Skeletal muscle tissue (tissue), 4 donors: Measurements from ENCODE around the gene KYNU. TPM values are rescaled to one million over a fixed set of nuclear protein-coding genes. Genes with fewer than 3 reads are reported as not detected.
"Not testable (repeated sequence)": the region's sequence is repeated elsewhere in the genome, so short reads cannot be mapped to it uniquely, and the experiment has no call there.

ENCODE experiments used
- H3K27ac ChIP-seq: one replicate; pipeline ENCODE4 v1.7.0; 2013; ENCODE audit warnings: mild to moderate bottlenecking, low read depth, low read length, inconsistent platforms
- H3K27me3 ChIP-seq, 3 donors: one replicate each; pipeline ENCODE4 v1.7.0; 2013; ENCODE audit warnings: low read length in 3 of 3; ENCODE audit not compliant: control insufficient read depth in 3 of 3, insufficient read depth in 3 of 3
- H3K36me3 ChIP-seq, 3 donors: one replicate each; pipeline ENCODE4 v1.7.0; 2013; ENCODE audit warnings: low read length in 3 of 3; ENCODE audit not compliant: control insufficient read depth in 3 of 3, insufficient read depth in 3 of 3
- H3K4me1 ChIP-seq, 3 donors: one replicate each; pipeline ENCODE4 v1.7.0; 2013; ENCODE audit warnings: low read length in 3 of 3, mild to moderate bottlenecking in 3 of 3; ENCODE audit not compliant: control insufficient read depth in 3 of 3, insufficient read depth in 3 of 3
- H3K4me3 ChIP-seq, 3 donors: one replicate each; pipeline ENCODE4 v1.7.0; 2013; ENCODE audit warnings: low read length in 3 of 3
- H3K9ac ChIP-seq, 3 donors: one replicate each; pipeline ENCODE4 v1.7.0; 2013; ENCODE audit warnings: low read length in 3 of 3, mild to moderate bottlenecking in 3 of 3, moderate library complexity in 2 of 3, low read depth in 1 of 3
- H3K9me3 ChIP-seq, 3 donors: one replicate each; pipeline ENCODE4 v1.7.0; 2013; ENCODE audit warnings: low read length in 3 of 3; ENCODE audit not compliant: control insufficient read depth in 3 of 3
- total RNA-seq: library from RNA; depleted of rRNA; stranded (reverse); fragments of >200 nt; gene quantifications from one replicate; pipeline ENCODE4 v1.2.3, GENCODE V29; 2014
- donor health status: Osteomylitis.

The KYNU gene
- total RNA-seq, 1 donor from 2014 or later = 1.0 TPM

DNA sequence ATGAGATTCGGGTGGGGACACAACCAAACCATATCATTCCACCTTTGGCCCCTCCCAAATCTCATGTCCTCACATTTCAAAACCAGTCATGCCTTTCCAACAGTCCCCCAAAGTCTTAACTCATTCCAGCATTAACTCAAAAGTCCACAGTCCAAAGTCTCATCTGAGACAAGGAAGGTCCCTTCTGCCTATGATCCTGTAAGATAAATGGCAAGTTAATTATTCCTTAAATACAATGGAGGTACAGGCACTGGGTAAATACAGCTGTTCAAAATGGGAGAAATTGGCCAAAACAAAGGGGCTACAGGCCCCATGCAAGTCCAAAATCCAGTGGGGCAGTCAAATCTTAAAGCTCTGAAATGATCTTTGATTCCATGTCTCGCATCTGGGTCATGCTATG is 71.3 kb downstream of the KYNU start:
- H3K36me3 ChIP-seq, H3K9ac ChIP-seq, H3K4me1 ChIP-seq, H3K27ac ChIP-seq, H3K9me3 ChIP-seq, H3K27me3 ChIP-seq, H3K4me3 ChIP-seq: not testable (repeated sequence)

DNA sequence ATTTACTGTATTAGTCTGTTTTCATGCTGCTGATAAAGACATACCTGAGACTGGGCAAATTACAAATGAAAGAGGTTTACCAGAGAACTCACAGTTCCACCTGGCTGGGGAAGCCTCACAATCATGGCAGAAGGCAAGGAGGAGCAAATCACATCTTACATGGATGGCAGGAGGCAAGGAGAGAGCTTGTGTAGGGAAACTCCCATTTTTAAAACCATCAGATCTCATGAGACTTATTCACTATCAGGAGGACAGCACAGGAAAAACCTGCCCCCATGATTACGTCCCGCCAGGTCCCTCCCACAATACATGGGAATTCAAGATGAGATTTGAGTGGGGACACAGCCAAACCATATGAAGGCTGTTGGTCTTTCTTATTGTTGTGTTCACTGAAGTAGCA is 72.9 kb downstream of the KYNU start:
- not testable (repeated sequence) for H3K36me3 ChIP-seq, H3K27me3 ChIP-seq, H3K4me1 ChIP-seq, H3K27ac ChIP-seq, H3K9me3 ChIP-seq, H3K4me3 ChIP-seq, H3K9ac ChIP-seq

DNA sequence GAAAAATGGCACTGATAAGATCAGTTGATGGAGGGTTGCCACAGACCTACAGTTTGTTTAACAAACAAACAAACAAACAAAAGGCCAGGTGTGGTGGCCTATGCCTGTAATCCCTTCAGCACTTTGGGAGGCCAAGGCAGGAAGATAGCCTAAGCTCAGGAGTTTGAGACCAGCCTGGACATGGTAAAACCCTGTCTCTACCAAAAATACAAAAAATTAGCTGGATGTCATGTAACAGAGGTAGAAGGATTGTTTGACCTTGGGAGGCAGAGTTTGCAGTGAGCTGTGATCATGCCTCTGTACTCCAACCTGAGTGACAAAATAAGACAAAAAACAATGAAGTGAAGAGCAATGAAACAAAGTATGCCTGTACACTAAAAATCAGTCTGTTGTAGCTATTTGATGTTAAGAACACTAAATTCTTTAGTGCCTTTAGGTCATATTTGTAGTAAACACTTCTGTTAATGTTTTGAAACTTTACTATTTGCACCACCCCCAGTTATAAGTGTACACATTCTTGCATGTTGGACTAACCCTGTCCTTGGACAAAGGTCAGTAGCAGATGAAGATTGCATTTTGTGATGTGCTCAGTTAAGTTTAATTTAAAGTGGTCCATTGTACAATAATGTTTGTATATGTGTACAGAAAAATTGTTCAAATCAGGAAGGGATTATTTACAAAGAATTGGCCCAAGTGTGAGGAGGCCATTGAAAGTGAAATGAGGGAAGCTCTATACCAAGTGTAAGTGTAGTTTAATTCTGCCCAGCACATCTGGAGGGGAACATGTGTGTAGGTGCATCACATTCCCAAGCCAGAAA is 73.9 kb downstream of the KYNU start:
- no peak overlapping the region for H3K4me3 ChIP-seq
- H3K4me1 ChIP-seq = no peaks in the 10 kb centered on the region
- no peaks in the 10 kb centered on the region for H3K27me3 ChIP-seq
- no peaks in the 10 kb centered on the region for H3K9me3 ChIP-seq
- H3K36me3 ChIP-seq = no peaks in the 10 kb centered on the region
- no peak overlapping the region for H3K9ac ChIP-seq
- no peak overlapping the region for H3K27ac ChIP-seq

DNA sequence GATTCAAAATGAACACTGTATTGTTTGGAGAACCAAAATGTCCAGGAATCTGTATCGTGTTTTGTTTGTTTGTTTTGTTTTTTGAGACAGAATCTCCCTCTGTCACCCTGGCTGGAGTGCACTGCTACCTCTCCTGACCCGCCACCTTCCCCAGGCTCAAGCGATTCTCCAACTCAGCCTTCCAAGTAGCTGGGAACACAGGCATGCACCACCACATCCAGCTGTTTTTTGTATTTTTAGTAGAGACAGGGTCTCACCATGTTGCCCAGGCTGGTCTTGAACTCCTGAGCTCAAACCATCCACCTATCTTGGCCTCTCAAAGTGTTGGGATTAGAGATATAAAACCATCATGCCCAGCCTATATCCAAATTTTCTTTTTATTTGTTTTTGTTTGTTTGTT is 74.6 kb downstream of the KYNU start:
- Histone ChIP-seq H3K4me3 (no peak overlapping the region), H3K9ac (no peak overlapping the region), H3K27ac (no peak overlapping the region), H3K4me1 (no peaks in the 10 kb centered on the region), H3K36me3 (no peaks in the 10 kb centered on the region), H3K9me3 (no peaks in the 10 kb centered on the region), H3K27me3 (no peaks in the 10 kb centered on the region)

DNA sequence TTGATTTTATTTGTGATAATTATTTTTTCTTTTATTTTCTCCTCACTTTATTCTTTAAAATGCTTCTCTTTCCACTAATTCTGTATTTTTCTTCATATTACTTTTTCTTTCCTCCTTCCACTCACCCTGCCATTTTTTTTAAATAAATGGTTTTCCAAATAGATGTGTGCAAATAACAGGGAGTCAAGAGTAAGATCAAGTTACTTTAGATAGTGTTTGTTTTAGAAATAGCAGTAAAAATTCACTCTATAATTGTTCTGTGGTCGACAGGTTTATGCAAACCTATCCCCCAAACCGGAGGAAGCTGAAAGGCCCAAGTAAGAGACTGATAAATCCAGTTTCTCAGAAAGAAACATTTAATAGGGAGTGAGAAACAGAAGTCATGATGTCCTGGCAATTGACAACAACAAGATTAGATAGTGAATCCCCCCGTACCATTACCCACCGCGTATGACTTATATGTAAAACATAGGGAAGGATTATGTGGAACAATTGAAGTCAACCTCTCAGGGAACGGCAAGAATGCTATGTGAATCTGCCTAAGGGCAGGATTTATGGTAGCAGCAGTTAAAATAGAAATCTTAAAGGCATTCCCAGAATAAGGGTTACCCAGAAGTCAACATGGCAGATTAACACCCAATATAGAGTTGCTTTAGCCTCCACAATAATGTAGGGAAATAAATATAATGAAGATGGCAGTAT is 75.5 kb downstream of the KYNU start:
- Histone ChIP-seq H3K9ac (no peak overlapping the region), H3K27me3 (no peaks in the 10 kb centered on the region), H3K9me3 (no peaks in the 10 kb centered on the region), H3K4me3 (no peak overlapping the region), H3K27ac (no peak overlapping the region), H3K36me3 (no peaks in the 10 kb centered on the region), H3K4me1 (no peaks in the 10 kb centered on the region)

DNA sequence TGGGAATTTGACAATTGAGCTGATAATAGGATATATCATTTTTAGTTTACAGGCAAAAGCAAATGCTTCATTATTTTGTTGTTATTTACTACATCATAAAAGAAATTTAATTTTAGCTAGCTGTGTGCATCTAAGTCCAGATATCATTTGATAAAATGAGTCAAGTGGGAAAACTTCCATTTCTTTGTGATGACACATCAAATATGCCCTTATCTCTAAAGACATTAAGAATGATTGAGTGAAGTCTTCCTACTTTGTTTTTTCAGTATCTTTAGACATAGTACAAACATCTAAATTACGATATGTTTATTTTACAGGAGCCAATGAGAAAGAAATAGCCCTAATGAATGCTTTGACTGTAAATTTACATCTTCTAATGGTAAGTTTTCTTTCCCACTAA is 77.0 kb downstream of the KYNU start:
- no peaks in the 10 kb centered on the region for H3K9me3 ChIP-seq
- H3K4me1 ChIP-seq = no peaks in the 10 kb centered on the region
- no peak overlapping the region for H3K9ac ChIP-seq
- no peaks in the 10 kb centered on the region for H3K36me3 ChIP-seq
- no peaks in the 10 kb centered on the region for H3K27me3 ChIP-seq
- no peak overlapping the region for H3K4me3 ChIP-seq
- H3K27ac ChIP-seq = no peak overlapping the region

DNA sequence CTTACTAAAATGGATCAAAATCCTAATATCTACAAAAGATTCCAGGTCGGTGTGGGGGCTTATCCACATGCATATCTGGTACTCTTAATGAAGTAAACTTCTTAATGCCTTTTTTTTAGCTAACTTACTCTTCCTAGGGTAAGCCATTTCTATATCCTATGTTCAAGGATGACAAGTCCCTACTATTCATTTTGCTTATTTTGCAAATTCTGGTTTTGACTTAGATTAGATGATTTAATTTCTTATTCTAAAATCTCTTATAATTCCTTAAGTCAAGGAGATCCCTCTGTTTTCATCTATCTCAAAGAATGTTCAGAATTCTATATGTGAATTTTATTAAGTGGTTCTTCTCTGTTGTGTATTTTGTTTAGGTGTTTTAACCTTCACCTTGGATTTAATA is 79.7 kb downstream of the KYNU start:
- Histone ChIP-seq H3K36me3 (no peaks in the 10 kb centered on the region), H3K4me3 (no peak overlapping the region), H3K4me1 (no peaks in the 10 kb centered on the region), H3K27me3 (no peaks in the 10 kb centered on the region), H3K27ac (no peak overlapping the region), H3K9me3 (no peaks in the 10 kb centered on the region), H3K9ac (no peak overlapping the region)

DNA sequence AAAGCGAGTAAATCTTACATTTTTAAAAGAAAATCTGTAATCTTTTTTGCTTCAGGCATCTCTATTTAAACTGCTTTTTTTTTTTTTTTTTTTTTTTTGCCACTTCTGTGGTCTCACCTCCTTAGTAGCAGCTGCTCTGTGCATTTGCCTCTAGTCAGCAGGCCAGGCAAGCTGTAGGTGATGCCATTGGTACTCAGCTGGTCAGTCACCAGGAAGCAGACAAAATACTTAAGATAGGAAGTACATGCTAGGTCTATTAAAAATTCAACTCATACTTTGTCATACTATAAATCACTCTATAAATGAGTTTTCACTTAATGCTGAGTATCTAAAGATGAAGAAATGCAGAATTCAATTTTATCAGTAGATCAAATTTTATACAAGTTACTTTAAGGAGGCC is 83.7 kb downstream of the KYNU start:
- H3K36me3 ChIP-seq = no peaks in the 10 kb centered on the region

DNA sequence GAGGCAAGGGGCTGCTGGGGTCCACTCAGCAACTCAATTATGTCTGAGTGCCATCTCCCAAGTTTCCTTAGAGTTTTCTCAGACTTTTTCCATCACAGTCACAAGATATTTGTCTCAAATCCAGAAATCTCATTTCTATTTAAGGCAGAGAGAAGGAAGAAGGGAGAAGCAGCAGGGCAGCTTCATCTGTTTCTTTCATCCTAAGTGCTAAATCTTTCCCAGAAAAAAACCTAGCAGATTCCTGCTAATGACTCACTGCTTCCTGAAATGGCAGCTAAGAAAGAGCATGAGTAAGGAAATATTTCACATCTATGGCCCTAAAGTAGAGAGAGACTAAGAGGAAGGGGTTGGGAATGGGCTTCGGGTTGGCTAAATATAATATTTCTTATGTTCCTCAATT is 88.0 kb downstream of the KYNU start:
- H3K36me3 ChIP-seq = no peaks in the 10 kb centered on the region
- H3K27me3 ChIP-seq = no peaks in the 10 kb centered on the region
- H3K27ac ChIP-seq = no peak overlapping the region

More for the DNA sequence above, 83.7 kb downstream of the KYNU start:
- H3K4me1 ChIP-seq = no peaks in the 10 kb centered on the region
- no peak overlapping the region for H3K4me3 ChIP-seq
- H3K9ac ChIP-seq = no peak overlapping the region
- H3K27ac ChIP-seq = no peak overlapping the region
- H3K27me3 ChIP-seq = no peaks in the 10 kb centered on the region
- H3K9me3 ChIP-seq = no peaks in the 10 kb centered on the region

DNA sequence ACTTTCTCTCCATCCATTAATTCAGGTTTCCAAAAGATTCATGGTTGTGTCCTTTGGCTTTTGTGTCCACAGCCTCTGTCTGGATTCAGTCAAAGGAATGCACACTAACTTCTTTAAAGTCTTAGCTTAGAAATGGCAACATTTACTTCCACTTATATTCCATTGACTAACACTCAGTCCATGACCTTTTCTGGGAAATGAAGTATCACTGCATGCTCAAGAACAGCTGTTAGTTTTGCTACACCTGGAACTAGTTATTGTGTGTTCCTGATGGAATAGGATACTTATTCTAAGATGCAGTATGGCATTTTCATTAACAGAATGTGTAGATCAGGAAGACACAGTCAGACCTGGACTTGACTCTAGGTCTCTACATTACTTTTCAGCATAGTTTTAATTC is 88.8 kb downstream of the KYNU start:
- no peaks in the 10 kb centered on the region for H3K9me3 ChIP-seq
- no peaks in the 10 kb centered on the region for H3K27me3 ChIP-seq
- no peaks in the 10 kb centered on the region for H3K4me1 ChIP-seq
- H3K4me3 ChIP-seq = no peak overlapping the region
- H3K36me3 ChIP-seq = no peaks in the 10 kb centered on the region
- no peak overlapping the region for H3K9ac ChIP-seq
- no peak overlapping the region for H3K27ac ChIP-seq

More for the DNA sequence above, 88.0 kb downstream of the KYNU start:
- H3K9me3 ChIP-seq = no peaks in the 10 kb centered on the region
- no peak overlapping the region for H3K4me3 ChIP-seq
- H3K4me1 ChIP-seq = no peaks in the 10 kb centered on the region
- no peak overlapping the region for H3K9ac ChIP-seq
